Kidney (tissue), 14 donors: Measurements from ENCODE around the gene ATG13. TPM values are rescaled to one million over a fixed set of nuclear protein-coding genes. Genes with fewer than 3 reads are reported as not detected.

Experiments
- DNase-seq, 5 donors: peaks; one replicate each; pipeline ENCODE4 v3.0.0-alpha.2; 2013 to 2020
- FAIRE-seq: peaks from 2 replicates; lab custom pipeline; 2012; peaks lifted over from hg19 to GRCh38; lab: Jason Lieb, UNC
- H3K27ac ChIP-seq, 2 donors: one replicate each; pipeline ENCODE4 v1.7.0; 2013; ENCODE audit warnings: low read depth in 2 of 2, low read length in 2 of 2, inconsistent platforms in 1 of 2
- H3K27me3 ChIP-seq: one replicate; pipeline ENCODE4 v1.7.1; 2013; ENCODE audit warnings: low read length, inconsistent platforms; ENCODE audit not compliant: control insufficient read depth, insufficient read depth
- H3K36me3 ChIP-seq, 3 donors: one replicate each; pipeline versions ENCODE4 v1.7.0 to v1.7.1; 2013; ENCODE audit warnings: low read length in 3 of 3, control low read depth in 1 of 3, inconsistent platforms in 1 of 3; ENCODE audit not compliant: insufficient read depth in 3 of 3, control insufficient read depth in 2 of 3
- H3K4me1 ChIP-seq, 3 donors: one replicate each; pipeline versions ENCODE4 v1.7.0 to v1.7.1; 2013; ENCODE audit warnings: low read length in 3 of 3, inconsistent platforms in 1 of 3, low read depth in 1 of 3; ENCODE audit not compliant: control insufficient read depth in 2 of 3, insufficient read depth in 2 of 3
- H3K4me3 ChIP-seq, 3 donors: one replicate each; pipeline versions ENCODE4 v1.7.0 to v1.8.1; 2013; ENCODE audit warnings: low read length in 3 of 3, control low read depth in 1 of 3, inconsistent platforms in 1 of 3
- H3K9ac ChIP-seq, 3 donors: one replicate each; pipeline versions ENCODE4 v1.7.0 to v1.7.1; 2013; ENCODE audit warnings: low read length in 3 of 3, control low read depth in 1 of 3, inconsistent platforms in 1 of 3
- H3K9me3 ChIP-seq, 3 donors: one replicate each; pipeline versions ENCODE4 v1.7.0 to v1.7.1; 2013; ENCODE audit warnings: low read length in 3 of 3, control low read depth in 1 of 3, inconsistent platforms in 1 of 3; ENCODE audit not compliant: control insufficient read depth in 2 of 3, insufficient read depth in 1 of 3
- CTCF ChIP-seq: IDR thresholded peaks from 3 replicates; pipeline ENCODE4 v1.5.1; 2012; ENCODE audit warnings: mild to moderate bottlenecking, moderate library complexity, borderline replicate concordance; ENCODE audit not compliant: insufficient read depth; ENCODE audit errors: extremely low read depth
- intact Hi-C: fragments of 100-400 bp; cut with DNase I; formaldehyde crosslinking; loops from one replicate; pipeline ENCODE4 v1.11.1; 2022
- polyA plus RNA-seq: library from polyadenylated mRNA; stranded (reverse); fragments of 350-450 nt; fragmentation: Illumina TruSeq; extraction: RNeasy Lipid Tissue Mini Kit (QIAGEN cat#74804); gene quantifications from one replicate; pipeline ENCODE4 v1.2.3, GENCODE V29; 2014; ENCODE audit warnings: low read depth, low replicate concordance; ENCODE audit not compliant: insufficient read depth
- total RNA-seq: library from RNA; stranded (reverse); fragmentation: NEBNext Ultra II Directional; extraction: Animal tissue kit (Norgen Biotek cat#: 25700); gene quantifications from one replicate; pipeline ENCODE4 v1.2.1, GENCODE V29; 2021
- donor health status: control.
- donor health status: control.
- donor health status: control.
- donor health status: control.
- donor health status: control.
- donor health status: DM: yes; HTN: yes; CAD: no.
- donor health status: Normal renal cell carcinoma (clear cell type).

ATG13 gene
- total and polyA plus RNA-seq, 2 donors from 2014 or later: 40.1 to 73.5 TPM

GRCh38 chr11:46677169-46677568 lies 59.8 kb downstream of the ATG13 start:
- no peak for DNase-seq
- Histone ChIP-seq H3K27ac (no peak overlapping the region), H3K4me1 (peaks cover 0 to 22% (median 0%) of the 10 kb centered on the region in 3 donors), H3K9me3 (no peaks in the 10 kb centered on the region), H3K27me3 (no peaks in the 10 kb centered on the region), H3K36me3 (peaks cover 0 to 38% (median 24%) of the 10 kb centered on the region in 3 donors), H3K4me3 (no peak overlapping the region), H3K9ac (no peak overlapping the region)
- no peak for FAIRE-seq
- no peak for TF ChIP-seq CTCF
- intact Hi-C loops: no loop called here

- Histone ChIP-seq H3K27me3 (no peaks in the 10 kb centered on the region), H3K4me3 (no peak overlapping the region), H3K36me3 (peaks cover 0 to 34% (median 20%) of the 10 kb centered on the region in 3 donors), H3K9ac (no peak overlapping the region), H3K9me3 (no peaks in the 10 kb centered on the region), H3K27ac (no peak overlapping the region), H3K4me1 (peaks cover 0 to 22% (median 0%) of the 10 kb centered on the region in 3 donors)
- DNase-seq: peak in 1 of 5 donors; percentile 55
- no peak for FAIRE-seq
- intact Hi-C loops: no loop called here
- TF ChIP-seq CTCF: no peak
Measured at GRCh38 chr11:46677991-46678740, 60.8 kb downstream of the ATG13 start.

- DNase-seq: peak in 1 of 5 donors; percentile 51
- peaks cover 0 to 28% (median 14%) of the 10 kb centered on the region in 3 donors for H3K36me3 ChIP-seq
- TF ChIP-seq CTCF: no peak
- intact Hi-C loops: no loop called here
- H3K9ac ChIP-seq: no peak overlapping the region
- H3K4me3 ChIP-seq: no peak overlapping the region
- no peak overlapping the region for H3K27ac ChIP-seq
- FAIRE-seq: no peak
- H3K4me1 ChIP-seq: peaks cover 0 to 22% (median 0%) of the 10 kb centered on the region in 3 donors
- H3K27me3 ChIP-seq: no peaks in the 10 kb centered on the region
- no peaks in the 10 kb centered on the region for H3K9me3 ChIP-seq
Measured at GRCh38 chr11:46678741-46679130, 61.4 kb downstream of the ATG13 start.
